Natural killer cell (primary cell): ENCODE measurements around the gene TRPV2. TPM values are rescaled to one million over a fixed set of nuclear protein-coding genes. Genes with fewer than 3 reads are reported as not detected.
"Not testable (repeated sequence)": the region's sequence is repeated elsewhere in the genome, so short reads cannot be mapped to it uniquely, and the experiment has no call there.

Experiments
- ATAC-seq, 3 donors: fragments of 150-1000 bp in 2 of 3; fragments of 200-7000 bp in 1 of 3; cut with Tn5 transposase; 1 replicate in 1 of 3; 2 replicates in 2 of 3; pipeline ENCODE4 v1.10.0; 2021; ENCODE audit warnings: mild to moderate bottlenecking in 2 of 3, moderate library complexity in 2 of 3
- DNase-seq, 2 donors: peaks; one replicate each; pipeline versions ENCODE4 v3.0.0 to v3.0.0-alpha.2; 2013 to 2021; ENCODE audit warnings: mixed read lengths in 1 of 2
- H3K27ac ChIP-seq: one replicate; pipeline ENCODE4 v1.5.1; 2013; ENCODE audit warnings: mild to moderate bottlenecking, low read length
- H3K27me3 ChIP-seq: one replicate; pipeline ENCODE4 v1.6.1; 2013; ENCODE audit warnings: low read length; ENCODE audit not compliant: control insufficient read depth, insufficient read depth
- H3K36me3 ChIP-seq: one replicate; pipeline ENCODE4 v1.6.1; 2013; ENCODE audit warnings: low read length; ENCODE audit not compliant: control insufficient read depth, insufficient read depth
- H3K4me1 ChIP-seq: one replicate; pipeline ENCODE4 v1.6.1; 2013; ENCODE audit warnings: low read length; ENCODE audit not compliant: control insufficient read depth, insufficient read depth
- H3K4me3 ChIP-seq: one replicate; pipeline ENCODE4 v1.5.1; 2013; ENCODE audit warnings: low read length
- H3K9me3 ChIP-seq: one replicate; pipeline ENCODE4 v1.6.1; 2013; ENCODE audit warnings: low read length; ENCODE audit not compliant: control insufficient read depth, insufficient read depth
- H3K27ac Mint-ChIP-seq, 2 donors: one replicate each; pipeline ENCODE4 v1.8.0; 2022; ENCODE audit warnings: mild to moderate bottlenecking in 2 of 2, mixed read lengths in 2 of 2, moderate library complexity in 1 of 2
- H3K27me3 Mint-ChIP-seq, 2 donors: one replicate each; pipeline ENCODE4 v1.8.0; 2022; ENCODE audit warnings: low read depth in 2 of 2, mixed read lengths in 2 of 2
- H3K36me3 Mint-ChIP-seq: one replicate; pipeline ENCODE4 v1.8.0; 2022; ENCODE audit warnings: mixed read lengths
- H3K4me1 Mint-ChIP-seq, 2 donors: one replicate each; pipeline ENCODE4 v1.8.0; 2022; ENCODE audit warnings: mixed read lengths in 2 of 2
- H3K4me3 Mint-ChIP-seq: one replicate; pipeline ENCODE4 v1.8.0; 2022; ENCODE audit warnings: mild to moderate bottlenecking, moderate library complexity, mixed read lengths
- H3K9me3 Mint-ChIP-seq, 2 donors: one replicate each; pipeline ENCODE4 v1.8.0; 2022; ENCODE audit warnings: mixed read lengths in 2 of 2
- CTCF ChIP-seq: fragments of 200-600 bp; IDR thresholded peaks from one replicate; pipeline ENCODE4 v1.8.0; 2022; ENCODE audit warnings: antibody characterized with exemption
- WGBS: methylation state at CpG from one replicate; pipeline ENCODE4 v1.1.7; 2013; ENCODE audit warnings: missing lambda C conversion rate; ENCODE audit not compliant: insufficient coverage; 5-methylcytosine and 5-hydroxymethylcytosine counted together
- intact Hi-C: fragments of 100-400 bp; cut with micrococcal nuclease; formaldehyde crosslinking; loops from one replicate; pipeline ENCODE4 v1.14.2; 2022
- total RNA-seq, 4 donors: library from RNA; stranded (reverse); fragments of 120-200 nt in 1 of 4; gene quantifications; one replicate each; pipeline versions ENCODE4 v1.2.3 to v1.2.4, GENCODE V29; 2013 to 2022

TRPV2 gene
- total RNA-seq, 3 donors from 2014 or later (not counting 1 experiment from before 2014, with no cell fraction given), result 138 to 163 (median 147) TPM

GRCh38 chr17:16450028-16450427, 34.7 kb downstream of the TRPV2 start:
- Mint-ChIP-seq H3K4me3 (no peak overlapping the region), H3K9me3 (no peaks in the 10 kb centered on the region), H3K27ac (peak overlapping the region in 1 of 2 donors; percentile 28), H3K27me3 (no peaks in the 10 kb centered on the region), H3K4me1 (peaks cover 7 to 27% of the 10 kb centered on the region in 2 donors), H3K36me3 (no peaks in the 10 kb centered on the region)
- no peaks in the 10 kb centered on the region for H3K9me3 ChIP-seq
- DNase-seq, result no peak
- H3K36me3 ChIP-seq, result peaks cover 20% of the 10 kb centered on the region
- H3K27ac ChIP-seq, result no peak overlapping the region
- no peak for TF ChIP-seq CTCF
- no peak overlapping the region for H3K4me3 ChIP-seq
- no peaks in the 10 kb centered on the region for H3K27me3 ChIP-seq
- 86% methylated on average over 4 of the region's 4 CpGs for WGBS
- intact Hi-C loops, result no loop called here
- no peak for ATAC-seq
- no peaks in the 10 kb centered on the region for H3K4me1 ChIP-seq

- H3K27ac Mint-ChIP-seq, H3K4me3 Mint-ChIP-seq, H3K9me3 Mint-ChIP-seq, H3K36me3 Mint-ChIP-seq, ATAC-seq, H3K4me3 ChIP-seq, H3K27ac ChIP-seq, H3K9me3 ChIP-seq, H3K4me1 ChIP-seq, DNase-seq, intact Hi-C loops, H3K27me3 Mint-ChIP-seq, H3K27me3 ChIP-seq: not testable (repeated sequence)
- 94% methylated on average over 8 of the region's 8 CpGs for WGBS
- H3K4me1 Mint-ChIP-seq, result peaks cover 12 to 22% of the 10 kb centered on the region in 2 donors
- H3K36me3 ChIP-seq, result peaks cover 11% of the 10 kb centered on the region
Measured at GRCh38 chr17:16452268-16452667, 36.9 kb downstream of the TRPV2 start.

GRCh38 chr17:16453493-16453851, 38.1 kb downstream of the TRPV2 start:
- no peak overlapping the region for H3K27ac ChIP-seq
- peak overlapping the region in 1 of 2 donors; percentile 63 for H3K27ac Mint-ChIP-seq

GRCh38 chr17:16455997-16456741, 40.8 kb downstream of the TRPV2 start:
- Mint-ChIP-seq H3K4me1 (peaks cover 7 to 12% of the 10 kb centered on the region in 2 donors), H3K9me3 (no peaks in the 10 kb centered on the region), H3K4me3 (no peak overlapping the region), H3K27ac (no peak overlapping the region), H3K36me3 (no peaks in the 10 kb centered on the region), H3K27me3 (no peaks in the 10 kb centered on the region)
- no peak for DNase-seq
- 91% methylated on average over 5 of the region's 5 CpGs for WGBS
- Histone ChIP-seq H3K4me3 (no peak overlapping the region), H3K27ac (no peak overlapping the region), H3K36me3 (no peaks in the 10 kb centered on the region), H3K27me3 (no peaks in the 10 kb centered on the region), H3K9me3 (no peaks in the 10 kb centered on the region), H3K4me1 (no peaks in the 10 kb centered on the region)
- no peak for TF ChIP-seq CTCF
- ATAC-seq, result no peak
- intact Hi-C loops, result no loop called here

More at GRCh38 chr17:16453493-16453851, 38.1 kb downstream of the TRPV2 start:
- H3K36me3 ChIP-seq, result peaks cover 5% of the 10 kb centered on the region
- Mint-ChIP-seq H3K4me3 (no peak overlapping the region), H3K36me3 (no peaks in the 10 kb centered on the region), H3K4me1 (peaks cover 12 to 22% of the 10 kb centered on the region in 2 donors), H3K27me3 (no peaks in the 10 kb centered on the region), H3K9me3 (no peaks in the 10 kb centered on the region)
- TF ChIP-seq CTCF, result no peak
- no peak overlapping the region for H3K4me3 ChIP-seq
- intact Hi-C loops, result loop anchor here (1.0 kb wide), 1 partner anchor 68 kb away; no protein-coding TSS in a partner anchor
- ATAC-seq (peak in 2 of 3 donors; percentile 7 to 12), DNase-seq (no peak)
- 91% methylated on average over 4 of the region's 4 CpGs for WGBS
- no peaks in the 10 kb centered on the region for H3K4me1 ChIP-seq
- H3K9me3 ChIP-seq, result no peaks in the 10 kb centered on the region
- H3K27me3 ChIP-seq, result no peaks in the 10 kb centered on the region
